8988T (cell line): ENCODE measurements around the gene INTS7.
A peak's percentile ranks its signal among the peaks of the same experiment; 100 is the strongest.

ENCODE experiments used
- DNase-seq: peaks from one replicate; pipeline ENCODE4 v3.0.0; 2011

INTS7 gene, protein sequence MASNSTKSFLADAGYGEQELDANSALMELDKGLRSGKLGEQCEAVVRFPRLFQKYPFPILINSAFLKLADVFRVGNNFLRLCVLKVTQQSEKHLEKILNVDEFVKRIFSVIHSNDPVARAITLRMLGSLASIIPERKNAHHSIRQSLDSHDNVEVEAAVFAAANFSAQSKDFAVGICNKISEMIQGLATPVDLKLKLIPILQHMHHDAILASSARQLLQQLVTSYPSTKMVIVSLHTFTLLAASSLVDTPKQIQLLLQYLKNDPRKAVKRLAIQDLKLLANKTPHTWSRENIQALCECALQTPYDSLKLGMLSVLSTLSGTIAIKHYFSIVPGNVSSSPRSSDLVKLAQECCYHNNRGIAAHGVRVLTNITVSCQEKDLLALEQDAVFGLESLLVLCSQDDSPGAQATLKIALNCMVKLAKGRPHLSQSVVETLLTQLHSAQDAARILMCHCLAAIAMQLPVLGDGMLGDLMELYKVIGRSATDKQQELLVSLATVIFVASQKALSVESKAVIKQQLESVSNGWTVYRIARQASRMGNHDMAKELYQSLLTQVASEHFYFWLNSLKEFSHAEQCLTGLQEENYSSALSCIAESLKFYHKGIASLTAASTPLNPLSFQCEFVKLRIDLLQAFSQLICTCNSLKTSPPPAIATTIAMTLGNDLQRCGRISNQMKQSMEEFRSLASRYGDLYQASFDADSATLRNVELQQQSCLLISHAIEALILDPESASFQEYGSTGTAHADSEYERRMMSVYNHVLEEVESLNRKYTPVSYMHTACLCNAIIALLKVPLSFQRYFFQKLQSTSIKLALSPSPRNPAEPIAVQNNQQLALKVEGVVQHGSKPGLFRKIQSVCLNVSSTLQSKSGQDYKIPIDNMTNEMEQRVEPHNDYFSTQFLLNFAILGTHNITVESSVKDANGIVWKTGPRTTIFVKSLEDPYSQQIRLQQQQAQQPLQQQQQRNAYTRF

GRCh38 chr1:212035123-212035834 is at the start of gene INTS7, which contains the start of gene DTL:
INTS7 (minus strand) TSS chr1:212035557; CDS start chr1:212035437, 120 bp downstream.
DTL (plus strand) TSS chr1:212035748; CDS start chr1:212035891, 143 bp downstream.
- DNase-seq: peak; percentile 77

DNA sequence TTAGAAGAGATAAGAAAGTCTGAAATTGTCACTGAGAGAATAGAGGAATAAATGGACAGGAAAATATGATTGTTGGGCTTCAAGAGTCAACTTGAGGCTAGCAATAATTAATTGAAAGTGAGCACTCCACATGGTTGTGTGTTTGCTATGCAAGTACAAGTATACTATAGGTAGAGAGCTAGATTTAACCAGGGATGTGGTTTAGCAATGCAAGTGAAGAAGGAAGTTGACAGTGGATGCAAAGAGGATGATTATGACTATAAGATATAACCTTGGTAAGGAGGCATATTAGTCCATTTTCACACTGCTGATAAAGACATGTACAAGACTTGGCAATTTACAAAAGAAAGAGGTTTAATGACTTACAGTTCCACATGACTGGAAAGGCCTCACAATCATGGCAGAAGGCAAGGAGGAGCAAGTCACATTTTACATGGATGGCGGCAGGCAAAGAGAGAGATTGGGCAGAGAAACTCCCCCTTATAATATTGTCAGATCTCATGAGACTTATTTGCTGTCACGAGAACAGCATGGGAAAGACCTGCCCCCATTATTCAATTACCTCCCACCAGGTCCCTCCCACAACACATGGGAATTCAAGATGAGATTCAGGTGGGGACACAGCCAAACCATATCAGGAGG is 47.5 kb upstream of the INTS7 start:
- DNase-seq: no peak

GRCh38 chr1:212078826-212079225 is 43.5 kb upstream of the INTS7 start:
- DNase-seq: no peak

- no peak for DNase-seq
Measured at GRCh38 chr1:212077028-212077427, 41.7 kb upstream of the INTS7 start.

- DNase-seq: no peak
Measured at GRCh38 chr1:212074856-212075255, 39.5 kb upstream of the INTS7 start.

DNA sequence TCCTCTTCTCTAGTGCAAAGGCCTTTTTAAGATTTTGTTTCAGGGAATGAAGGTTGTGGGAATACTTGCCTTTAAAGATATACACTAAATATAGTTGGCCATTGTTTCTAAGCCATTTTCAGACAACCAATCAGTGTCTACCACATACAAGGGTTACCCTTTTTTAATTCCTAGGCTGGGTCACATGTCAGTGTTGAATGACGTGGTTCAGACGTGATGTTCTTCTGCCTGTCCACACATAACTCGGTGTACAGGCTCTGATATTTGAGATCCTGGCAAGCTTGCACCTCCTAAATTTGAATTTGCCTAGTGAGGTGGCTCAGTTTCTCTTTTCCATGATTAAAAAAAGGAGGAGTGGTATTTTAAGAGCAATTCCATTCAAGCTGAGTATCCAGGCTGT is 39.0 kb upstream of the INTS7 start:
- DNase-seq: no peak

- no peak for DNase-seq
Measured at GRCh38 chr1:212073490-212073889, 38.1 kb upstream of the INTS7 start.

DNA sequence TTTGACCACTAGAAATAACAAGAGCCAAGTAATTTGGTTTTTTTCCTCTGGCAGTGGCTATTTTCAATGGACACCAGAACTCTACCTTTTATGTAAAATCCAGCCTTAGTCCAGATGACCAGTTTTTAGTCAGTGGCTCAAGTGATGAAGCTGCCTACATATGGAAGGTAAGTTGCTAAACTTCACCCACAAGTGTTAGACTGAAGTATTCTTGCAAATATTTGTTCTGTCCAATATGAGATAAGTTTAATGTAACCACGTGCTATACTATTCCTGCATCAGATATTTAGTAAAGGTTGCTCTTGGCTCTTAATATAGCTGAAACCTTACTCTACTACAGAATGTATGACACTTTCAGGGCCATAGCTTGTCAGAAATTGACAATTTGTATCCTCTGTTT is 36.7 kb upstream of the INTS7 start:
- no peak for DNase-seq

DNA sequence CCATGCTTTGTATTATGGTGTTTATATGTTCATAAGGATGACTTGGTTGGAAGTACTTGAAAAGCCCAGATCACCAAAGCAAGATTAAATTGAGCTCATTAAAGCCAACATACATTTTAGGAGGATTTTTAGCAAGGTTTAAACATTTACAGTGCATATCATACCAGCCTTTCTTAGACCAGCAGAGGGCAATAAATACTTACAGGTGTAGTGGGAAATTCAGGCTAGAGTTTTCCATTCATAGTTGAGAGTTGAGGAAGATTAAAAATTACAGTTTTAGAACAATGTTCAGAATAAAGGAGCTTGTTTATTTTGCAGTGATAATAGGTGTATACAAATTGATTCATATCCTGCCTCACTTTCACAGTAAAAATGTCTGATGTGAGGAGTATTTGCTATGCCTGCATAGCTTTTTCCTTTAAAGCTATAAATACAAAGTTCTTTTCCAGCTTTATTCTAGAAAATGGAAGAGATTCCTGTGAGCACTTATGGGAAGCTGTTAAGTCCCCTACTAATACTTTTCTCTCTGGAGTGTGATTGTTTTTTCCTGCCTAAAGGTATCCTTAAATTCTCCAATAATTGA is 35.5 kb upstream of the INTS7 start:
- DNase-seq: no peak

GRCh38 chr1:212067787-212068186 is 32.4 kb upstream of the INTS7 start:
- DNase-seq: no peak

DNA sequence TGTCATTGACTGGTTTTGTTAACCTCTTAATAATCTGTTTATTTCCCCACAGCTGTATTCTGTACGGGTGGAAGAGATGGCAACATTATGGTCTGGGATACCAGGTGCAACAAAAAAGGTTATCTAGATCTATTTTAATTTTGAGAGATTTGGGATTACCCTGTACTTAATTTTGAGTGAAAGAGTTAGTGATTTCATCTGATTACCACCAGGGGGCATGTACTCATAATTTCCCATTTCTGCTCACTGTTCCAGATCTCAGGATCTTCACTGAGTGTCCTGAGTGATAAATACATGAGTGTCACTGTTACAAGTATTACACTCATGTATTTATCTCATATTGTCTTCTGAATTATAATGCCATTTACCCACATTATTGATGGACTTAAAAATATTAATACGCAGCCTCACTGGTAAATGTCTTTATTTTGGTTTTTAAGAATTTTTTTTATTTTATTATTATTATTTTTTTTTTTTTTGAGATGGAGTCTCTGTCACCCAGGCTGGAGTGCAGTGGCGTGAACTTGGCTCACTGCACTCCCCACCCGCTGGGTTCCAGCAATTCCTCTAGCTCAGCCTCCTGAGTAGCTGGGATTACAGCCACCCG is 27.6 kb upstream of the INTS7 start:
- DNase-seq: no peak

- no peak for DNase-seq
Measured at GRCh38 chr1:212060632-212061472, 25.5 kb upstream of the INTS7 start.

DNA sequence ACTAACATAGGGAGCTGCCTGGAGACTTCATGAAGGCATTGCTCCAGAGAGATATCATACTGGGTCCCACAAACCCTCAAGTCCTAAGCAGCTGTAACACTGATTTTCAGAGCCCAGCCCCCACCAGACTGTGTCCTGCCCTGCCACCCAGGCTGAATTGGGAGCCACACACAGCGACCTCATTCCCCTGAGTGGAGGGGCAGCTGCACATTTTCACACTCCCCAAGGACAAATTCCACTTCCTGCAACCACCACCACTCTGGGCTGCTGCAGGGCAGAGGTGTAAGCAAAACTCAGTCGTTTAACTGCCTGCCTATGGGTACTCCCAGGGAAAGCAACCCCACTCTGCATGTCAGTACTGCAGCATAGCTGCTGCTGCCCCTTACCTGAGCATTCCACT is 20.0 kb upstream of the INTS7 start:
- DNase-seq: no peak

DNA sequence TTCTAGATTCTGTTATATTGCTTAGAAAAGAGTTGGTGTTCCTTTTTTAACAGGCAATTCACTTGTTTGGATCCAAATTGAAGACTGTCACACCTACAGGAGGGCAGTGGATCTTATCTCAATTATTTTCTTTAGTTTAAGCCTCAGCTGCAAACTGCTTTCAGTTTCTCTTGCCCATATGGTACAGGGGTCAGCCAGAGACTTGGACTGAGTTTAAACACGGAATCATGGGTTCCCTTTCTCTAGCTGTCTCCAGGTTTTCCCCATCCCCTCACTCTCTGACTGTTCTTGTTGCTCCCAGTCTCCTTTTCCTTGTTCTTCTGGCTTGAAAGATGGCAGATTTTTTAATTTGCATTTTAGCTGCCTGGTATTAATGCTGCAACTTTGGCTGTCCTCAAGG is 18.6 kb upstream of the INTS7 start:
- no peak for DNase-seq

DNA sequence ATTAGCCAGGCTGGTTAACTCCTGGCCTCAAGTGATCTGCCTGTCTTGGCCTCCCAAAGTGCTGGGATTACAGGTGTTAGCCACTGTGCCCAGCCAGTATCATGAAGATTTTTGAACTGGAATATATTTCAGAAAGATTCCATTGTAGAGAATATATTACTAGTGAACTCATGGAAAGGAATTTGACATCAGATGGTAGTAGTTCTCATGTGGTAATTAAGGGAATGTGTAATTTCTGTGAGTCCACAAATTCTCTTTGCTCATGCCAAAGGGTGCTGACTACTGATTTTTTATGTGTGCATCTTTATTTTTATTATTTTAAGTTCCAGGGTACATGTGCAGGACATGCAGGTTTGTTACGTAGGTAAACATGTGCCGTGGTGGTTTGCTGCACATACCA is 10.6 kb upstream of the INTS7 start:
- DNase-seq: no peak

- DNase-seq: no peak
Measured at GRCh38 chr1:212044851-212045250, 9.5 kb upstream of the INTS7 start.

- no peak for DNase-seq
Measured at GRCh38 chr1:212042436-212042835, 7.1 kb upstream of the INTS7 start.

DNA sequence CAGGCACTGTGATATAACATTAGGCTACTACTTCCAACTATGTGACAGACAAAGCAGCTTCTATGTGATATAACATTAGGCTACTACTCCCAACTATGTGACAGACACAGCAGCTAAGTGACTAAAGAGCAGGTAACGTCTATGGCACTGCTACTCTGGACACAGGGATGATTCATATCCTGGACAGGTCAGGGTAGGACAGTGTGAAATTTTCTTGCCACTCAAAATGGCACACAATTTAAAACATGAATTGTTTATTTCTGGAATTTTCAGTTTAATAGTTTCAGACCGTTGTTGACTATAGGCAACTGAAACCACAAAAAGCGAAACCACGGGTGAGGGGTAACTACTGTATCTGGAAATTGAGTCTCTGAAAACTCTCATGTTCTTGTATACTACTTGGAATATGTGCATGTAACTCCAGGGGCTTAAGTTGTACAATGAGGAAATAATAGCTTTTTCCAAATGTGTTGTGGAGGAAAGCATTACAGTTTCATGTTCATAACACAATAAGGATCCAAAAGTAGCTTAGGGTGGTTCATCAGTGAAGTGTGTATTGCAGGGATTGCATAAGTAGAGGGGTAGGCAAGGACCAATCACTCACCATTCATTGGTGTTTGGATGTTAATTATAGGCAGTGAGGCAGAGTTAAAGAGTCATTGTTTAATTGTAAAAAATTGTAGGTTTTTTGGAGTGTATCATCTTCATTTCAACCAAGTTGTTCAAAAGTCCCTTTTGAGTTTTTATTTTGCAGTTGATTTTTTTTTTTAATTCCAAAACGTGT is 5.5 kb upstream of the INTS7 start:
- DNase-seq: no peak

GRCh38 chr1:212039622-212040021 is 4.3 kb upstream of the INTS7 start:
- DNase-seq: no peak

- no peak for DNase-seq
Measured at GRCh38 chr1:212037900-212038299, 2.5 kb upstream of the INTS7 start.
